ENCODE measurements around the gene GNG12. TPM values are rescaled to one million over a fixed set of nuclear protein-coding genes. Genes with fewer than 3 reads are reported as not detected.

The GNG12 gene
- total and polyA plus RNA-seq, 9 of the 15 experiments (the other 6 are each of a cell fraction or from before 2014, with no cell fraction given): 2.6 to 6.0 (median 4.1) TPM

DNA sequence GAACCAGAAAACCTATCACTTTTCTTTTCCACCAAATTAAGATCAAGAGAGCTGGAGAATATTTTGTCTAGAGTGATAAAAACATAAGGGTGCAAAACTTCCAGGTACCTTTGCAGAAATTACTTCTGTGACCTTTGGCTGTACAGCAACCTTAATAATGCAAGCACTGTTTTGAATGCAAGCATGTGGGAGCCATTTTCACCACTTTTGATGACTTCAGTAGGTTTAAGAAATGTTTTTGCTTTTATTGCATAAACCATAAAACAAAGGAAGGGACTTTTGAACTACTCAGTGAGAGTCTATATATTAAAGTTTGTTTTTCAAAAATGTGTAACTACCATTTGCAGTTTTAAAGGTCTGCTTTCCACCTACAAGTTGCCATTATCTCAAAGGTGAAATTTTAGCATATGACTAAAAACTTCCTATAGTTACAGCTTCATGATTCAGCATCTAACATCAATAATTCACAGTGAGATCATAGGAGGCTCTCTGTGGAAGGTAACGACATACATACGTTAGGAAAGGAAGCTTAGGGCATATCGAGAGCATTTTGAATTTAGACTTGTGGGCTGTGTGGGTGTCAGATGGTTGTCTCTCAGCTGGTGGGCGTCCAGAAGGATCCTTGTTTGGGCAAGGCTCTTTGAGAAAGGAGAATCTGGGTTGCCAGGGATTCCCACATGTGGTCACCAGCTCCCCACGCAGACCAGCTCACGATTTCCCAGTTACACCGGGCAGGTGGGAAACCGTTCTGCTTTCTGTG lies 149.3 kb downstream of the GNG12 start (continued):
- no peak for TF ChIP-seq STAT6 (CRISPR knock-in tag; IDR thresholded peaks at IDR 0.05)
- peak; percentile 22; the same call in 1 of the 2 replicates for TF ChIP-seq ZNF354B (CRISPR knock-in tag; IDR thresholded peaks at IDR 0.05)
- TF ChIP-seq, protein P1, sequence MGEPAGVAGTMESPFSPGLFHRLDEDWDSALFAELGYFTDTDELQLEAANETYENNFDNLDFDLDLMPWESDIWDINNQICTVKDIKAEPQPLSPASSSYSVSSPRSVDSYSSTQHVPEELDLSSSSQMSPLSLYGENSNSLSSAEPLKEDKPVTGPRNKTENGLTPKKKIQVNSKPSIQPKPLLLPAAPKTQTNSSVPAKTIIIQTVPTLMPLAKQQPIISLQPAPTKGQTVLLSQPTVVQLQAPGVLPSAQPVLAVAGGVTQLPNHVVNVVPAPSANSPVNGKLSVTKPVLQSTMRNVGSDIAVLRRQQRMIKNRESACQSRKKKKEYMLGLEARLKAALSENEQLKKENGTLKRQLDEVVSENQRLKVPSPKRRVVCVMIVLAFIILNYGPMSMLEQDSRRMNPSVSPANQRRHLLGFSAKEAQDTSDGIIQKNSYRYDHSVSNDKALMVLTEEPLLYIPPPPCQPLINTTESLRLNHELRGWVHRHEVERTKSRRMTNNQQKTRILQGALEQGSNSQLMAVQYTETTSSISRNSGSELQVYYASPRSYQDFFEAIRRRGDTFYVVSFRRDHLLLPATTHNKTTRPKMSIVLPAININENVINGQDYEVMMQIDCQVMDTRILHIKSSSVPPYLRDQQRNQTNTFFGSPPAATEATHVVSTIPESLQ (CRISPR knock-in tag; IDR thresholded peaks at IDR 0.05): no peak
- TF ChIP-seq EZH2 (IDR thresholded peaks at IDR 0.05; ENCODE audit: borderline replicate concordance, low read depth, low read length): no peak
- no peak for TF ChIP-seq E2F4 (CRISPR knock-in tag; IDR thresholded peaks at IDR 0.05; ENCODE audit: low read depth)
- TF ChIP-seq RAD21 (CRISPR knock-in tag; conservative IDR thresholded peaks at IDR 0.05 in 1 of 2, IDR thresholded peaks at IDR 0.05 in 1 of 2): 0 out of 4 replicates have a peak, but pooled peaks of 1 of the 2 experiments have one; percentile 6
- peak; percentile 35; the same call in 1 of the 2 replicates for TF ChIP-seq EP300 (IDR thresholded peaks at IDR 0.05; ENCODE audit: low read length)
- no peak for TF ChIP-seq ZNF740 (CRISPR knock-in tag; IDR thresholded peaks at IDR 0.05)
- no peak for TF ChIP-seq ZNF740 (tag; IDR thresholded peaks at IDR 0.05)
- no peak for TF ChIP-seq KLF16 (IDR thresholded peaks at IDR 0.05)
- TF ChIP-seq CHD1 (IDR thresholded peaks at IDR 0.05; ENCODE audit: low read length): no peak
- TF ChIP-seq ZNF316 (IDR thresholded peaks at IDR 0.05): peak; percentile 81
- TF ChIP-seq ZNF551 (CRISPR knock-in tag; IDR thresholded peaks at IDR 0.05): no peak
- TF ChIP-seq SNRNP70 (optimal IDR thresholded peaks at IDR 0.05; ENCODE audit: low read depth, low read length): no peak
- TF ChIP-seq SMAD4 (CRISPR knock-in tag; conservative IDR thresholded peaks at IDR 0.05): no peak; the same call in 1 of the 2 replicates
- no peak for TF ChIP-seq HLTF (IDR thresholded peaks at IDR 0.05)
- TF ChIP-seq CREM (IDR thresholded peaks at IDR 0.05; ENCODE audit: low read depth): peak; percentile 73
- no peak for TF ChIP-seq ZKSCAN3 (CRISPR knock-in tag; IDR thresholded peaks at IDR 0.05)
- TF ChIP-seq SRF (CRISPR knock-in tag; IDR thresholded peaks at IDR 0.05): 0 out of 4 replicates have a peak, but pooled peaks of 1 of the 2 experiments have one; percentile 42
- TF ChIP-seq STAT5B (CRISPR knock-in tag; IDR thresholded peaks at IDR 0.05): no peak
- peak; percentile 95 for TF ChIP-seq EGR1 (conservative IDR thresholded peaks at IDR 0.05)
- no peak; the same call in 1 of the 2 replicates for TF ChIP-seq CREB1 (IDR thresholded peaks at IDR 0.05)
- peak; percentile 63; the same call in 1 of the 2 replicates for TF ChIP-seq CREB1 (CRISPR knock-in tag; IDR thresholded peaks at IDR 0.05)

Data from K562 (cell line).